ENCODE measurements around the gene MRPS10.

The MRPS10 gene

DNA sequence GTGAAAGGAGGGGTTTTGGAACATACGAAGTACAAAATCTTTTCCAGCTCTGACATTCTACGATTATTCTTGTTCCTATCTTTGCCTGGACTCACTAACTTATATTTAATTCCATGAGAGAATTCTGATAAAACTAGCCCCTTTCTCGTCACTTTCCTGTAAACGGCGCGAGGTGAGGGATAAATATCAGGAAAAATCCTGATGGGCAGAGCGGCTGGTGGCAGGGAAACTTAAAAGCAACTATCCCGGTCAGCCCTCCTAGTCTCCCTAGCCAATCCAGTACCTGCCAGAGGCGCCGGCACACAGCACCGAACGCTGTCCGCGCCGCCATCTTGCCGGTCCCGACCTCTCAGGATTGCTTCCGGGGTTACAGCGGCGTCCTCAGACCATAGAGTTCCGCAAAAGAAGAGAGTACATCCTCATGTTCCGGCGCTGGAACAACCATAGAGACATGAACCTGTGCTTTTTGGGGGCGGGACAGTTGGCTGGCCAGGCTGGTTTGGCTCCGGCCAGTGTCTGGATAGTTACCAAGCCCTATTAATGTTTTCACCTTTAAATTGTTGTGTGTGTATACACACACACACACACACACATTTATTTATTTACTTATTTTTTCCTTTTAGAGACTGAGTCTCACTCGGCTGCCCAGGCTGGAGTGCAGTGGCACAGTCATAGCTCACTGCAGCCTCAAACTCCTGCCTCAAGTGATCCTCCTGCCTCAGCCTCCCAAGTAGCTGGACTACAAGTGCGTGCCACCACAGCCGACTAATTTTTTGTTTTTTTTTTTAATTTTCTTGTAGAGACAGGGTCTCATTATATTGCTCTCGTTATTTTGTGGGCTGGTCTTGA is at the start of gene MRPS10:
Gene MRPS10 (minus strand): TSS at position 343 of the 849 bp plus-strand sequence. CDS start 12 bp downstream, at position 331.
- DNase-seq = peak; percentile 92

- DNase-seq = no peak
These were observed 48.9 kb upstream of the MRPS10 start for GRCh38 chr6:42266538-42266937.

GRCh38 chr6:42264852-42265390 is 47.3 kb upstream of the MRPS10 start:
- DNase-seq = no peak

DNA sequence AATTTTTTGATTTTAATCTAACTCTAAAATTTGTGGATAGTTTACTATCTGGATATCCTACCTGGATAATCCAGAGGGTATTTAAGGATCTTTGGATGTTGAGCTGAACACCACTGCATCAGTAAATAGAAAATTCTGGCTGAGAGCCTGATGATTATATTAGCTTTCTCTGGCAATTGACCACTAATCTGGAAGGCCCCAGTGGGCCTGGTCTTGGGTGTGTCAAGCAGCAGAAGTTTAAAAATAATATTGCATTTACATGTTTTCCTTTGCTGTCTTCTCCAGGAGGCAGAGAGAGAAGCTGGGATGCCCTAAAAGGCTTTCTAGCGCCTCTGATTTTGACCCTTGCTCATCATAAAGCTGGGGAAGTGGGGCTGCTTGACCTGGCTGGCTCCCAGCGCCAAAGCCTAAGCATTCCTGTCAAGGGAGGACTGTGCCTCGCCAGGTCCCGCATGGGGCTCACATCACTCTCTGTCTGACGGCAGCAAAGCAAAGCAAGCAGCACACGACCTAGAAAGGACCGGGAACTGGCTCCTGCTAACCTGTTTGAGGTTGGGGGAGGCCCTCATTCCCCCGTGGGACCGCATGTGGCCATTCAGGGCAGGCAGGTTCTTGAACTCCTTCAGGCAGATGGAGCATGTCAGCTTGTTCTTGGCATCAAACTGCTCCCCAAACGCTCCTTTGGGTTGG is 46.6 kb upstream of the MRPS10 start:
- DNase-seq = no peak

- no peak for DNase-seq
These were observed 45.6 kb upstream of the MRPS10 start for GRCh38 chr6:42263165-42263728.

- DNase-seq = peak; percentile 82
These were observed 43.3 kb upstream of the MRPS10 start for GRCh38 chr6:42260972-42261371.

GRCh38 chr6:42260396-42260888 is 42.8 kb upstream of the MRPS10 start:
- no peak for DNase-seq

DNA sequence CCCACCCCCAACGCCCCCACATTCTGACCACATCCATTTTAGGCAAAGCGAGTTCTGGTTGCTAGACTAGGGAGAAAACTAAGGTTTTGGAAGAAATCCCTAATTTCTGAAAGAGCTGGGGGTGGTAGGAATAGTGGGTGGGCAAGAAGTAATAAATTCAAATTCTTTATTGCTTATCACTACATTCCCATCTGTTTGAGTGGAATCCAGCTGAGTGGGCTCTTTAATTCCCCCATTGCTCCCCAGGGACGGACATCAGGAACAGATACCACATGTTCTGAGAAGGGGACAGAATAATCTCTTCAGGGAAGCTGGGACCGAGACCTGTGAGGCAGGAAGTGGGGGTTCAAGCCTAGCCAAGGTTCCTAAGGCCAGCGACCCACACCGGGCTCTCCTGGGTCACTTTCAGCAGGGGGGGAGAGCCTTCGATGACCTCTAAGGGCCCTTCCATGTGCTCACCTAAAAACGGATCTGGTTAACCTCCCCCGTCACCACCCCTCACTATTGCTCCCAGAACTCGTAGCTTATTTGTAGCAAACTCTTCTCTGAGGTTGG is 42.3 kb upstream of the MRPS10 start:
- DNase-seq = no peak

DNA sequence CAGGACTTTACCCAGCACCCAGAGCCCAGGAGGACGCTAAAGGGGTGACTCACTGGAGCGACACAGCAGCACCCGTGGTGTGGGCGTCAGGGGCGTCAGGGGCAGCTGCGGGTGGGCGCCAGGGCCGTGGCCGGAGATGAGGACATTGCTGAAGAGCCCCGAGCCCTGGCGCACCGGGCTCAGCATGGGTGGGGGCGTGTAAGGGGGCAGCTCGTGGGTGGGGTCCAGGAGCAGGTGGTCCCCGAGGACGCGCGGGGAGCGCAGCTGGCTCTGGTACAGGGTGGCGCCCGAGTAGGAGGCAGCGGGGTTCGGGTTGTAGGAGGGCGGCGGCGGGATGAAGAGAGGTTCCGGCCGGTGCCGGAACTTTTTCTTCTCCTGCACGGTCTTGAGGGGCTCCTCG is 41.6 kb upstream of the MRPS10 start:
- DNase-seq = no peak

DNA sequence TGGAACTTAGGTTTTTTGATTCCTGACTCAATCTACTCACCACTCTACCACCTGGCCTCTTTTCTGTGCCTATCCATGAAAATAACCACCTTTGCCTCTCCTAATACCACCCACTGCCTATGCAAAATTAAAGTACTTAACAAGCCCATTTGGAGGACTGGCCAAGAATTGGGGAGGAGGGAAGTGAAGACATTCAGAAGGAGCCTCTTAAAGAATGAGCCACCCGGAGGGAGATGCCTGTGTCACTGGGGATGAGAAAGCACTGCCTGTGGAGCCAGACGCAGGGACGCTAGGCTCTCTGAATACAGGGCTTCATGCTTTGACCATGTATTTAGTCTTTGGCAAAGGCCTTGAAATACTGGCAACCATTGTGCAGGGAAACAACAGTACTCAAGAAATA is 40.0 kb upstream of the MRPS10 start:
- no peak for DNase-seq

GRCh38 chr6:42257063-42257462 is 39.4 kb upstream of the MRPS10 start:
- DNase-seq = no peak

DNA sequence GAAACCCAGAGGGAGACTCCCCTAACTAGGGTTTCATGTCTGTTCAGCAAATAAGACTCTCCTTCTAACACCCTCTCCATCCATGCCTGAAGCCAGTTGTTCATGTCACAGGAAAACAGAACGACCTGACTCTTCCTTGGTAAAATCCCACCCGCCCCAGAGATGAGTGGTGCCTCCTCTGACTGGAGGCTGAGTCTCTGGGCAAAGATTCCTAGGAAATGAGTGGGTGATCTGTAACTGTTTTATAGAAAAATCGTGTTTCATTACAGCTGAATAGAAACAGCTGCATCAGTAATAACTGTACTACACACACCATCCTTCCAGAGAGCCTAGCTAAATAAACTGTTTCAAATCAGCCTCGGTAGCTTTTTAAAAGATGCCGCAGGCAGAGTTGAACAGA is 37.4 kb upstream of the MRPS10 start:
- no peak for DNase-seq

GRCh38 chr6:42254505-42254904 is 36.8 kb upstream of the MRPS10 start:
- no peak for DNase-seq

GRCh38 chr6:42251911-42252637 is 34.4 kb upstream of the MRPS10 start:
- DNase-seq = no peak

DNA sequence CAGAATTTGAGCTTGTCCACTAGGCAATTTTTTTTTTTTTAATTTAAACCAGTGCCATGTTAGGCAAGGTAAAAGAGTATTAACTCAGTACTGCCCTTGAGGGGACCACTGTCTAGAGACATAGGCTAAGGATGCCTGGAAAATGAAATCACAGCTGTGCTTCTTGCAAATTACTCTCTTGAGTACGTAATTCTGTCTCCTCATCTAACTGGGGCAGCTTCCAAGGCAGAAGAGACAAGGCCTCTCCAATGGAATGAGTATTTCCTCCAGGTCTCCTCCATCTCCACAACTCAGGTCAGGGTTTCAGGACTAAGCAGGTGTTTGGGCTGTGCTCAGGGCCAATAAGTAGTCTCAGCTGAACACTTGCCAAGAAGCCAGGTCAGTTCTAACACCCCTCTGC is 33.8 kb upstream of the MRPS10 start:
- DNase-seq = no peak

GRCh38 chr6:42250274-42250931 is 32.7 kb upstream of the MRPS10 start:
- DNase-seq = no peak

DNA sequence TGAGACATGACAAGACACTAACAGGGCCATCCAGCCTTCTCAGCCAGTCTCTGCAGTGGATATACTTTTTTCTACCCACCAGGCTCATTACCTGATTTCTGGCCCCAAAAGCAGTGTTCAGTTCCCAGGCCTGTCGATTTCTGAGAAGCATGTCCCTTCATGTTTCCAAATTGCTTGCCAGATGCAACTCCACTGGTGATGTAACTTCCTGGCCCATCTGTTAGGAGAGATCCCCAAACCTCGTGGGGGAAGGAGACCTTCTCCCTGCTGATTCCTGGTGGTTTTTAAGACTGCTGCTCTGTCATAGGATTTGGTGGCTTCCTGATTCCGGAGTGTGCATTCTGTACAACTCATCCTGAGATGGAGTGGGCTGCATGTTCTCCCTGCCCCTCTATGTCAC is 31.6 kb upstream of the MRPS10 start:
- DNase-seq = no peak

- DNase-seq = no peak
These were observed 25.4 kb upstream of the MRPS10 start for GRCh38 chr6:42243046-42243445.

GRCh38 chr6:42241915-42242314 is 24.3 kb upstream of the MRPS10 start:
- DNase-seq = no peak

GRCh38 chr6:42239736-42240375 is 22.2 kb upstream of the MRPS10 start:
- no peak for DNase-seq

DNA sequence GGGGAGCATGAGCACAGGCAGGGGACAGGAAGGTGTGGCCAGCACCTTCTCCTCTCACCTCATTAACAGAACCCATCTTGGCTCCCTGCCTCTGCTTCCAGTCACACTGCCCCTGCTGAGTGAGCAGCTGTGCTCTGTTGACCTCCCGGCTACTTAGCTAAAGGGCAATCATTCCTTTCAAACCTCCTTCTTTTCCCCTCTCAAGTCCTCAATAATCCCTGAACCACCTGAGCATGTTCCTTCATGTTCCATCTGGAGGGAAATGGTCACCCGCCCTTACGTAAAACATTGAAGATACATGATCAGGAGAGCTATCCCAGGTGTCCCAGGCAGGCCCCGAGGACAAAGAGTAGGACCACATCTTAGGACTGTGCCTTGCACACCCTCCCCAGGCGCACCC is 21.7 kb upstream of the MRPS10 start:
- DNase-seq = no peak
